HG02981 (cell line): Measurements from ENCODE around the gene FBLN1.
"Not testable (repeated sequence)": the region's sequence is repeated elsewhere in the genome, so short reads cannot be mapped to it uniquely, and the experiment has no call there.

Source experiments
- ATAC-seq: cut with Tn5 transposase; IDR thresholded peaks from one replicate; pipeline ENCODE4 v1.9.1; 2021; ENCODE audit warnings: mild to moderate bottlenecking, moderate library complexity; ENCODE audit not compliant: unreplicated experiment

The FBLN1 gene

DNA sequence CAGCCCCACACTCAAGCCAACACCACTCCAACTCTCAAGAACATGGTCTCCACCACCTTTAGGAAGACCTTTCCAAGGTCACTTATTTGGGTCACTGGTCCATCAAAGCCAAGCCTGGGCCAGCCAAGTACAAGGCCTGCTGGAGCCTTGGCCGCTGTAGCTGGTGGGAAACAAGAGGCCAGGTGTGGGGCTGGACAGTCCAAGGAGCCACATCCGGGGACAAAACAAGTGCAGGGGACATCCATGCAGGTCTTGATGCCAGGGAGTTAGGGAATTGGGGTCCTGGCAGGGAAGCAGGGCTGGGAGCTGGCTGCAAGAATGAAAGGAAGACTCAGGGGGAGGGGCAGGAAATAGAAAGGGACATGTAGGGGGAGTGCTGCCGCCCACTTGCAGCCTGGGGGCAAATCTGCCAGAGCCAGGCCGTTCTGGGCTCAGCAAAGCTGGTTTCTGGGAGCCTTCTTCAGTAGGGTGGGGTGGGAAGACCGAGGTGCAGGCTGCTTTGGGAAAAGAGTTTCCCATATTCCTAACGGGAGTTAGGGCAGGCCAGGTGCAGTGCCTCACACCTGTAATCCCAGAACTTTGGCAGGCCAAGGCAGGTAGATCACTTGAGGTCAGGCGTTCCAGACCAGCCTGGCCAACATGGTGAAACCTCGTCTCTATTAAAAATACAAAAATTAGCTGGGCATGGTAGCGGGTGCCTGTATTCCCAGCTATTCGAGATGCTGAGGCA, 99.5 kb downstream of the FBLN1 start:
- ATAC-seq = no peak

DNA sequence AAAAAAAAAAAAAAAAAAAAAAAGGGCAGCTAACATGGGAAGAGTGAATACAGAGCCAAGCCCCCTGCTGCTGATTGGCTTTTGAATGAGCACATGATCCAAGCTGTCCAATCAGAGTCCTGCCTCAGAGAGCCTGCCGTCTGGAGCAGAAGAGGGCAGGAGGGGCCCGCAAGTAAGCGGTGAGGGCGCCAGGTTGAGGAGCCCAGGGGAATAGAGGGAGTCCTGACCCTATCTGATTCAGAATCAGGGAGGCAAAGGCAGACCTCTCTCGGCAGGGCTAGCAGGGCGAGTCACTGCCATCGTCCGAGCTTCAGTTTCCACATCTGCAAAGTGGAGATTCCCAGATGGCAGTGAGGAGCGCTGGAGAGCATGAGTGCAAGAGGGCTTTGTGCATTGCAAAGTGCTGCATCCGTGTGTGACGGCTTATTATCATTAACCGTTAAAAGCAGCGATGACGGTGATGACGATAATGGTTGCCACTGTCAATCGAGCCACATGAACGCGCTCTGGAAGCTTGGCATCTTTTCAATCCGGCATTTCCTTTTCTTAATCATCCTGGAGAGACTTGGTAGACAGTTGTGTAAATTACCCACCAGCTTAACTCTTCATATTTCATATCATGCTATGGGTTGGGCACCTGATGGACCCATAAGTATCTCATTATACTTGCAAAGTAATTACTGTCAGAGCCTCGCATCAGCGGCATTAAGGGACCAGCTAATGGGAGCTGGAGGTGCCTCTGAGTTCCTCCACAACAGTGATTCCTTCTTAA, 100.3 kb downstream of the FBLN1 start:
- ATAC-seq = no peak

DNA sequence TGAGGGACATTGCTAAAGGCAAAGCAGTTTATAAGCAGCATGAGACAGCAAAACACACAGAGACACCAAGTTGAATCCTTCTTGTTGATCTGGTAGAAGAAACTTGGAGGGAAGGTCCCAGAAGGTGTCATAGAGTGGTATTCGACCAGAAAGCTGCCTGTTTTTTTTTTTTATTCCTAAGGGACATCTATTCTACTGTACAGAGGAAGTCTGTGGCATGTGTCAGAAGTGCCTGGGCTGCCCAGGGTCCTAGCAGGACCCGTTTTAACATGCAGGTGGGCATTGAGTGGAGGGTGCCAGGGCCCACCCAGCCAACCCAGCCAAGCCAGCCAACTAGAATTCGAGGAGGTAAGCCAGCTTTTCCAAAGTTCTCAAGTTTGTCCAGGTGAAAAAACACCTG, 100.9 kb downstream of the FBLN1 start:
- ATAC-seq = no peak

DNA sequence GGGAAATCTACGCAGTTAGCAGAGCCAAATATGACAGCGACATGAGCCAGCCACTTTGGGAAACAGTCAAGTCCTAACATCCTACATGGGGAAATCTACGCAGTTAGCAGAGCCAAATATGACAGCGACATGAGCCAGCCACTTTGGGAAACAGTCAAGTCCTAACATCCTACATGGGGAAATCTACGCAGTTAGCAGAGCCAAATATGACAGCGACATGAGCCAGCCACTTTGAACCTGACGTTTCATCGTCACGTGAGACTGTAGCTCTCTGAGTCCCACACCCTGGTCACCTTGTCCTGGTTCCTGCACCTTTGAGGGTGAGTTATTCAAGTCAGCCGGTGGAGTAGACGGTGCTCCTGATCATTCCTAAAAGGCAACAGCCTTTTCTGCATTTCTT, 105.4 kb downstream of the FBLN1 start:
- ATAC-seq = not testable (repeated sequence)

DNA sequence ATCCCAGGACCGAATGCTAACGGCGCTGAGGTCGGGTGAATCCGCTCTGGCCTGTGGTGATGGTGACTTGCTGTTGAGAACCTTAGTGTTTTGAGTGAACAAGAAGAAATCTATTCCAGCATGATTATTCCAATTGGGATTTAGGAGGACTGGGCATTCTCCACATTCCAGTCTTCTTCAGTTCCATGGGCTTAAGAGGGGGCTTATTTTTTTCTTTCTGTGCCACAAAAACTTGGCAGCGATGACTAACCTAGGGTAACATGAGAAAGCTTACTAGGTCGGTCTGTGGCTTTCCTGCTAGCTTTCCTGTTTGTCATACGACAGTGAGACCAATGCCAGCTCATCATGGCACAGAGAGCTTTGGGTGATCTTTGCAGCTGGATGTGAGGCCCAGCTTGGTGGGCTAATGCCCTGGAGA, 106.1 kb downstream of the FBLN1 start:
- ATAC-seq = no peak

DNA sequence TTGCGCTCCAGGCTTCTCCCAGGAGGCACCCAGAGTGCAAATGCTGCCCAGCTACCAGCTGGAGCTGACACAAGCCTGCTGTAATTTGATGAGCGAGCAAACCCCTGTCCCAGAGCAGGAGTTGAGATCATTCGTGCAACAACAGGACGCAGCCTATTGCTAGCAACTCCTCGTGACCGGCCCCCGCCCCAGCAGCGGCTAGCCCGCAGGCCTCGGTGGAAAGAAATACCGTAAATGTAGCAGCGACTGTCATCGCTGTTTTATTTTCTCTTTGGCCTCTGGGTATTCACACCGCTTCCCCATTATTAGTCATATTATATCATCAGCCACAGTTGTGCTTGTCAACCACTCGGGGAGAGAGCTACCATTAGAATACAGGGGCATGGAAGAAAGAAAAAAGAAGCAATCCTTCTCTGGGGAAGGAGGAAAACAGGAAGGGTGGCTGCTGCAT, 109.8 kb downstream of the FBLN1 start:
- no peak for ATAC-seq

DNA sequence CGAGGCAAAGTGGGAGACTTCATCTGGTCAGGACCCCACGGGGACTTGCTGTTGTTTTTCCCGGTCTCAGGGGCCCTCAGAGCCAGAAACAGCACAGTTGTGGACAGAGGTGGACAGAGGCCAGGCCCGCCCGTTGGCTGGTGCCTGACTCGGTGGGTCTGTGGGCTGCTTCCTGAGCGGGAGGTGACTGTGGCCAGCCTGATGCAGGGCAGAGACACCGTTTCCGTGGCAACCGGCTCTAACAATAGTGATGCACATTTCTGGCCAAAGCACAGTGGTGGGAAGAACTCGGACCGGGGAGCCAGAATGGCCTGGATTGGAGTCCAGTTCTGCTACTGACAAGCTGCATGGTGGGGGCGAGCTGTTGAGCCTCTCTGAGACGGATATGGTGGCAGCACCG, 110.3 kb downstream of the FBLN1 start:
- no peak for ATAC-seq

DNA sequence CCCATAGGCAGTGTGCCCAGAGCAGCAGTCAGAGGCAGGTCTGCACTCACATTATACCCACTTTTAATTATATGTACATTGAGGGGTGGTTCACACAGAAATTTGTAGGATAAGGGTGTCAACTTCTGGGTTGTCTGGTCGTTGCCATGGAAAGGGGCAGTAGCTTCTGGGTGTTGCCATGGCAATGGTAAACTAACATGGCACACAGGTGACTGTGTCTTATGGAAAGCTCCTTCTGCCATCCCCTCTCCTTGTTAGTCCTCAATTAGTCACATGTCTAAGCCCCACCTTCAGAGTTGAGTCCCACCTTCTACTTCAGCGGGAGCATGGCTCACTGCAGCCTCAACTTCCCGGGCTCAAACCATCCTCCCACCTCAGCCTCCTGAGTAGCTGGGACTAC, 112.7 kb downstream of the FBLN1 start:
- ATAC-seq = no peak

DNA sequence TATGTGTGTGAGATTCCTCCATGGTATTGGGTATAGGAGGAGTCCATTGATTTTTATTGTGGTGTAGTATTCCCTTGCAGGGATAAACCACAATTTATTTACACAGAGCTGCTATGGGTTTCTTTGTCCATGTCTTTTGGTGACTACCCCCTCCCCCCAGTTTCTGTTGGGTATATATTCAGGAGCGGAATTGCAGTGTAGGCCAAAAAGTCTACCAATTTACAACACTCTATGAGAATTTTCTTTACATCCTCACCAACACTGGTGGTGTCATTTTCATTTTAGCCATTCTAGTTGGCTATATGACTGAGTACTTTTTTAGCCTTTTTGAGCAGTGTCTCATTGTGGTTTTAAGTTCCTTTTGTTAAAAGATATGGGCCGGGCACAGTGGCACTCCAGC, 113.7 kb downstream of the FBLN1 start:
- no peak for ATAC-seq

DNA sequence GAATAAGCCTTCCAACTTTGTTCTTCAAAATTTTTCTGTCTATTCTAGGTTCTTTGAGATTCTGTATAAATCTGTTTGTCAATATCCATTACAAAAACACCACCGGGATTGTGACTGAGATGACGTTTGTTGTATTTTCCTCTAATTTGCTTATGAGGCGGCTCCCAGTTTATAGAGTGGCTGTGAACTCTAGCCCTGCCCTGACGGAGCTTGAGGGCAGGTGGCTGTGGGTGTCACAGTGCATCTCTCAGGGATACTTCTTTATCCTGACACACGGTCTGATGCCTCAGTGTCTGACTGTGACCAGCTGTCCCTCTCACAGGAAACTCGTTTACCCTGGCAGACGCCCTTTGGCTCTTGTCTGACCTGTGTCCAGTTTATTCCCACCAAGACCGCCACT, 115.3 kb downstream of the FBLN1 start:
- ATAC-seq = no peak

DNA sequence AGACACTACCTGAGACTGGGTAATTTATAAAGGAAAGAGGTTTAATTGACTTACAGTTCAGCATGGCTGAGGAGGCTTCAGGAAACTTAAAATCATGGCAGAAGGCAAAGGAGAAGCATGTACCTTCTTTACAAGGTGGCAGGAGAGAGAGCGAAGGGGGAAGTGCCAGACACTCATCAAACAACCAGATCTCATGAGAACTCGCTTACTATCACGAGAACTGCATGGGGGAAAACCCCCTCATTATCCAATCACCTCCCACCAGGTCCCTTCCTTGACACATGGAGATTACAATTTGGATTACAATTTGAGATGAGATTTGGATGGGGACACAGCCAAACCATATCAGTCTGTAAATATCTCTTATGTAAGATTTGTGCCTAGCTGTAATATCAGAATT, 118.0 kb downstream of the FBLN1 start:
- no peak for ATAC-seq

DNA sequence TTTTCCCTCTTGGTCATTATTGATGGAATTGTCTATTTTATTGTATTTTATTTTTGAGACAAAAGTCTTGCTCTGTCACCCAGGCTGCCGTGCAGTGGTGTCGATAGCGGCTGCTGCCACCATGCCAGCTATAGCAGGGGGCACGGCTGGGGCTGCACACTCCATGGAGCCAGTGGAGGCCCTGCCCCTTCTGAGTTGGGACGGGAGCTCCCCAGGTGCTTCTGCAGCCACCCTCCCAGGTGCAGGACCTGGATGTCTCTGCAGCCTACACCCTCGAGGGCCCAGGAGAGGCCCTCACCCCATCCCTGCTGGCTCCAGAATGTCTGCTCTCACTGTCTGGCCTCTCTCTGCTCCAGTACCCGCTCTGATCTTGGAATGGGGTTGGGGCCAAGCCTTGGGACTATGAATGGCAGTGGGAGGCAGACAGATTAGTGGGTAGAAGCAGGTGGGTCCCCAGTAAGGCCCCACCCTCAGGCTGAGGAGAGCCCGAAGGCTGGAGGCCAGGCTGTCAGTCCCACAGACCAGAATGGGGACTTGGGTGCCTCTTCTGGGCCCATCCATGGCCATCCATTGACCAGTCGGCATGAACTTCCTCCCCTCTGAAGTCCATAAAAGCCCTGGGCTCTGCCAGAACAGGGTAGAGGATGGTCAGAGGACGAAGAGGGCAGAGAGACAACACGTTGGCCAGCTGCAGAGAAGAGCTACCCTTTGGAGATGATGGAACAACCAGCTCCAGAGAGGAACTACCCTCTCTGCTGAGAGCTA, 119.3 kb downstream of the FBLN1 start:
- ATAC-seq = no peak

DNA sequence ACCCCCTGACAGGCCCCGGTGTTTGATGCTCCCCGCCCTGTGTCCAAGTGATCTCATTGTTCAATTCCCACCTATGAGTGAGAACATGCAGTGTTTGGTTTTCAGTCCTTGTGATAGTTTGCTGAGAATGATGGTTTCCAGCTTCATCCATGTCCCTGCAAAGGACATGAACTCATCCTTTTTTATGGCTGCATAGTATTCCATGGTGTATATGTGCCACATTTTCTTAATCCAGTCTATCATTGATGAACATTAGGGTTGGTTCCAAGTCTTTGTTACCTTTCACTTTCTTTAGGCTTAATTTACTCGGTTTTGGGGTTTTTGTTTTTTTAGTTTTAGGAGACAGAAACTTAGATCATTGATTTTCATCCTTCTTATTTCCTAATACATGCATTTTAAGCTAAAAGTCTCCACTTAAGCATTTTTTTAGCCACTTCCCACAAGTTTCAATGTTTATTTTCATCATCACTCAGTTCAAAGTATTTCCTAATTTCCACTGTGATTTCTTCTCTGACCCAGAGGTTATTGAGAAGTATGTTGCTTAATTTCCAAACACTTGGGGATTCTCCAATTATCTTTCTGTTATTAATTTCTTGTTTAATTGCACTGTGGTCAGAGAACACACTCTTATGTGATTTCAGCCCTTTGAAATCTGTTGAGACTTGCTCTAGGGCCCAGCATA, 120.9 kb downstream of the FBLN1 start:
- not testable (repeated sequence) for ATAC-seq

DNA sequence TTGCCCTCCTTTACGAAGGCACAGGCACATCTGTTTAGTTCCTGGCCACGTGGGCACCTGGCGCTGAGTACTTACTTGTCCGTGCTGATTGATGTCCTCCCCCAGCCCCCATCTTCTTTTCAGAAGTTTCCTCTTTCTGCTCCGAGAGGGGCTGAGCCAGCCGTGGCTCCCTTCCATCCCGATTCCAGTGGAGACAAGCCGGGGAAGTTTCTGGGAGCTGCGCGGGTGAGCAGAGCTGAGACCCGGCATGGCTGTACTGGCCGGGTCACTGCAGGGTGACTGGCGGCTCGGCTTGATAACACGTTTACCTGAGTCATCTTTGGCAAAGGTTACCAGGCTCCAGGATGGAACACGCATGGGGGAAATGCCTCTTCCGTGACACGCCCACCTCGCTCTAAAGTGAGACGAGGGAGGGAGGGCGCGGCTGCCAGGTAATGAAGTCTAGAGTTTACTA, 123.5 kb downstream of the FBLN1 start:
- no peak for ATAC-seq

DNA sequence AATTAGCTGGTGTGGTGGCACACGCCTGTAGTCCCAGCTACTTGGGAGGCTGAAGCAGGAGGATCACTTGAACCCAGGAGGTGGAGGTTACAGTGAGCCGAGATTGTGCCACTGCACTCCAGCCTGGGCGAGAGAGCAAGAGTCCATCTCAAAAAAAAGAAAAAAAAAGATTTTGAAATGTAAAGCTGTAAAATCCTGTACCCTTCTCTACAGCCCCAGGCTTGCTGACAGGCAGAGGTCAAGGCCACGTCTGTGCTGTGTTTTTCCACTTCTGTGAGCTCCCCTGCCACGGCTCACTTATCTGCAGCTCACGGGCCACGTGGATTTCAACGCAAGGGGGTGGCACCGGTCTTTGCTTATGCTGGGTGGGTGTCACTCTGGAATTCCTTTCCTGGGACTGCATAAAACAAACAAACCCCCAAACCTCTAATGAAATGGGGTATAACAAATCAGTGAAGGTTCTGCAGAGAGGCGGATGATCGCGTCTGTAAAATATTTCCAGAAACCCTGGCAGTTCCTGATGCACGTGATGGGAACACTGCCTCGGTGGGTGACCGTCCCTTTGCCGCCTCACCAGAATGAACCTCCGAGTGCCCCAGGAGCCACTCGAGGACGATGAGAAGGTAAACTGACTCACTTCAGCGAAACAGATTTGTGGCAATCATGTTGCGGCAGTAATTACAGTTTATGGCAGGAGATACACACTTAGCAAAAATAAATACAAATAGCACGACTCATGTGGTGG, 125.0 kb downstream of the FBLN1 start:
- no peak for ATAC-seq

DNA sequence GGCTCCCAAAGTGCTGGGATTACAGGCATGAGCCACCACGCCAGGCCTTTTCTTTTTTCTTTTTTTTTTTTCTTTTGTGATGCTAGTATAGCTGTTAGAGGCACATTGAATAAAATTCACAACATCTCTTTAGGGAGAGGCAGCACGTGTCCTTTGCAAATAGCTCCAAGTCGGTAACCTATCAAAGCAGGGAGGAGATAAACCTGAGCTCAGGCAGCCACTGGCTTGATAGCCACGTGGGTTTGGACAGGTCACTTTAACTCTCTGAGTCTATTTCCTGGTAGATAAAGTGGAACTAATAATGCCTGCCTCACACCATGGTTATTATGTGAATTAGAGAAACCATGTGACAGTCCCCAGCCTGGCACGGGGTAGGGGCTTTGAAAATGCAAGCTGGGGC, 125.8 kb downstream of the FBLN1 start:
- no peak for ATAC-seq

DNA sequence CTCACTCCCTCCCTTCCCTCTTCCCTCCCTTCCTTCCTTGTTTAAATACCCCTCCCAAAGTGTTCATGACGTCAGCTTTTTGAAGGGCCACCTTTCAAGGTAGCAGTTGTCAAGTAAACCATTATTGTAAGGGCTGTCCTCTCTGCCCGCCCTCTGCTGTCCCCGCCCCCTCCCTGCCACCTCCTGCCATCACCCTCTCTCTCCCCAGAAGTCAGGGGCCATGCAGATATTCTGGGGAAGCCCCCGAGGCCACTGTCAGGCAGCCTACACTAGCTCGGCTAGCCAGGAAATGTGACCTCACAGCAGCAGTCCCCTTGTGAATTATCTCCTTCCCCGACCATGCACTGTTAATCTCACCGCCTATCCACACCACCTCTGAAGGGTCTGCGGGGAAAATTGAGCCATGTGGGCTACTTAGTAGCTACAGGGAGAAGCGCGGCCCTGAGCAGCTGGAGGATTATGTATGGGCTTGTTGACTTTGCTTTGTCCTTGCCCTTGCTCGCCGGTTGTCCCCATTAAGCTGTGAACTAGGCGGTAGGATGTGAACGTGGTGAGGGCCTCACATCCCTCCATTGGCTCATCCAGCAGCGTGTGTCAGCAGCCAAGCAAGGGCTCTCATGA, 126.9 kb downstream of the FBLN1 start:
- no peak for ATAC-seq

DNA sequence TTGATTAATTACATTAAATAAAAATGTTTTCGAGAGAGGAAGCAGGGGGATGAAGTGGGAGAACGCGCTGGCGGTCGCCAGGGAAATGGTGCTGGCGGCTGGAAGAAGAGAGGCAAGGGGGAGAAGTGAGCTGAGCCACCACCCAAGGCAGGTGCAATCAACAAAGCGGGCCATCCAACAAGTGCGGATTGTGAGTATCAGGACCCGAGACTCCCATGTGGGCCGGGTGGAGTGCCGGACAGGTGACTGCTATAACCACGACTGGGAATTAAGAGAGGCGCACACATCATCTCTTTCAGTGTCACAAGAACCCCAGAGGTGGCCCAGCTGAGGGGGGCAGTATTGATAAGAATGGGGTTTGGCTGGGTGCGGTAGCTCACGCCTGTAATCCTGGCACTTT, 127.8 kb downstream of the FBLN1 start:
- ATAC-seq = no peak

DNA sequence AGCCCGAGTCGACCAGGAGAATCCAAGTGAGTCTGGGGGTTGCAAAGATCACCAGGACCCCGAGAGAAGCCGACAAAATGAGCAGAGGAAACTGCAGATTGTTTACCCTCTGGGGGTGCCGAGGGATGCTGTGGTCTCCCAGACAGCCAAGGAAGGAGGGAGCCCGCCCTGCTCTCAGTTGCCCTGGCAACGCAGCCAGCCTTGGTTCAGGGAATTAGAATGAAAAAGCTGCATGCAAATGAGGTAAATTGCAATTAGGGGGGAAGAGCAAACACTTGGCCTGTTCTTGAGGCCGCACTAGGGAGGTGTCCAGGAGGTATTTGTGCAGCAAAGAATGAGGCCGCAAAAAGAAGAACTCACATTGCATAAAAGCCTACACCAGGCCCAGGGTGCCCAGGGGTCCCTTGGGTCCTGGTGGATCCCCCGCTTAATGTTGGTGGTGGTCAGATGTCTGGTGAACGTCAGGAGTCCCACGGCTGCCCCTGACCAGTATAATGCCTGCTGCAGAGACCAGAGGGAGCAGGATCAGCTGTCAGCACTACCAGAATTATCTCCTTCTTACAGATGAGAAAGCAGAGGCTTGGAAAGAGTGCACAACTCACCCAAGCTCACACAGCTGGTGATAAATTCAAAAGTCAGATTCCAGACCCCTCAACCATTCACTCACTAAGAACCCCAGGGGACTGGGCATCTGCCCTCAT, 128.6 kb downstream of the FBLN1 start:
- no peak for ATAC-seq
